Measurements from ENCODE around the gene SASH1. TPM values are rescaled to one million over a fixed set of nuclear protein-coding genes. Genes with fewer than 3 reads are reported as not detected.

The SASH1 gene
- total RNA-seq, 1 donor, result 71.7 TPM

GRCh38 chr6:148521586-148521985 is 178.9 kb downstream of the SASH1 start:
- Histone ChIP-seq H3K27ac (ENCODE audit: low read depth, low read length) (peak overlapping the region; percentile 100), H3K9me3 (ENCODE audit: low read depth, low read length) (no peaks in the 10 kb centered on the region), H3K79me2 (ENCODE audit: insufficient read depth, low read length) (peaks cover 28% of the 10 kb centered on the region), H3K4me3 (ENCODE audit: insufficient read depth, low read length) (no peak overlapping the region), H2AFZ (ENCODE audit: low read length) (no peak overlapping the region), H3K36me3 (ENCODE audit: insufficient read depth, low read length) (peaks cover 42% of the 10 kb centered on the region), H3K27me3 (ENCODE audit: insufficient read depth, low read length) (no peaks in the 10 kb centered on the region), H4K20me1 (ENCODE audit: insufficient read depth, low read length) (no peaks in the 10 kb centered on the region), H3K4me2 (ENCODE audit: insufficient read depth, low read length) (peak overlapping the region; percentile 16), H3K4me1 (ENCODE audit: insufficient read depth, low read length) (peaks cover 62% of the 10 kb centered on the region)
- no peak for TF ChIP-seq CTCF (IDR thresholded peaks at IDR 0.05; ENCODE audit: extremely low read depth, low read depth, low read length)
- no peak for DNase-seq (ENCODE audit: insufficient read length, low spot score, missing footprints)

- no peak overlapping the region for H2AFZ ChIP-seq (ENCODE audit: low read length)
- H3K9me3 ChIP-seq (ENCODE audit: low read depth, low read length), result no peaks in the 10 kb centered on the region
- TF ChIP-seq CTCF (IDR thresholded peaks at IDR 0.05; ENCODE audit: extremely low read depth, low read depth, low read length), result no peak
- no peak for DNase-seq (ENCODE audit: insufficient read length, low spot score, missing footprints)
- no peak overlapping the region for H3K4me3 ChIP-seq (ENCODE audit: insufficient read depth, low read length)
- peaks cover 37% of the 10 kb centered on the region for H3K36me3 ChIP-seq (ENCODE audit: insufficient read depth, low read length)
- peaks cover 62% of the 10 kb centered on the region for H3K4me1 ChIP-seq (ENCODE audit: insufficient read depth, low read length)
- peak overlapping the region; percentile 25 for H3K4me2 ChIP-seq (ENCODE audit: insufficient read depth, low read length)
- peaks cover 15% of the 10 kb centered on the region for H3K79me2 ChIP-seq (ENCODE audit: insufficient read depth, low read length)
- H3K27me3 ChIP-seq (ENCODE audit: insufficient read depth, low read length), result no peaks in the 10 kb centered on the region
- no peaks in the 10 kb centered on the region for H4K20me1 ChIP-seq (ENCODE audit: insufficient read depth, low read length)
- H3K27ac ChIP-seq (ENCODE audit: low read depth, low read length), result peak overlapping the region; percentile 100
Observed at GRCh38 chr6:148523048-148523447, 180.4 kb downstream of the SASH1 start.

DNA sequence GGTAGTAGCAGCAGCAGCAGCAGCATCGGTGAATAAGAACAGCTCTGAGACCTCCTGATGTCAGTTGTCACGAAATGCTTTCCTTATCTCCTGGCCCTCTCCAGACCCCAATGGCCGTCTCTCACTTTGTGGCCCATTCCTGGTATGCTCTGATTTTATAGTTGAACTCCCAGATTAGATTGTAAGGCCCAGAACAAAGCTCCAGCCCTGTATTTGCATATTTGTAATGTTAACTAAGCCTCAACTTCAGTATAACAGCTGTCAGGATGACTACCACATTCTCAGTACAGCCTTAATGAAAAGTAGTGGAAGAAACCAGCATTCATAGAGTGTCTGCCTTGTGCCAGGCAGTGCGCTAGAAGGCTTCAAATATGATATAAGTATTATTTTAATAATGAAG is 180.9 kb downstream of the SASH1 start:
- no peak overlapping the region for H3K4me3 ChIP-seq (ENCODE audit: insufficient read depth, low read length)
- peaks cover 41% of the 10 kb centered on the region for H3K36me3 ChIP-seq (ENCODE audit: insufficient read depth, low read length)
- H3K9me3 ChIP-seq (ENCODE audit: low read depth, low read length), result no peaks in the 10 kb centered on the region
- peak overlapping the region; percentile 25 for H3K4me2 ChIP-seq (ENCODE audit: insufficient read depth, low read length)
- no peaks in the 10 kb centered on the region for H4K20me1 ChIP-seq (ENCODE audit: insufficient read depth, low read length)
- H3K27me3 ChIP-seq (ENCODE audit: insufficient read depth, low read length), result no peaks in the 10 kb centered on the region
- peaks cover 15% of the 10 kb centered on the region for H3K79me2 ChIP-seq (ENCODE audit: insufficient read depth, low read length)
- H2AFZ ChIP-seq (ENCODE audit: low read length), result no peak overlapping the region
- peak overlapping the region; percentile 100 for H3K27ac ChIP-seq (ENCODE audit: low read depth, low read length)
- no peak for TF ChIP-seq CTCF (IDR thresholded peaks at IDR 0.05; ENCODE audit: extremely low read depth, low read depth, low read length)
- H3K4me1 ChIP-seq (ENCODE audit: insufficient read depth, low read length), result peaks cover 64% of the 10 kb centered on the region
- DNase-seq (ENCODE audit: insufficient read length, low spot score, missing footprints), result no peak

- H3K4me2 ChIP-seq (ENCODE audit: insufficient read depth, low read length), result peak overlapping the region; percentile 92
- H2AFZ ChIP-seq (ENCODE audit: low read length), result no peak overlapping the region
- H3K27ac ChIP-seq (ENCODE audit: low read depth, low read length), result peak overlapping the region; percentile 100
- no peak for TF ChIP-seq CTCF (IDR thresholded peaks at IDR 0.05; ENCODE audit: extremely low read depth, low read depth, low read length)
- H3K27me3 ChIP-seq (ENCODE audit: insufficient read depth, low read length), result no peaks in the 10 kb centered on the region
- peaks cover 43% of the 10 kb centered on the region for H3K36me3 ChIP-seq (ENCODE audit: insufficient read depth, low read length)
- peaks cover 71% of the 10 kb centered on the region for H3K4me1 ChIP-seq (ENCODE audit: insufficient read depth, low read length)
- peak overlapping the region; percentile 64 for H3K4me3 ChIP-seq (ENCODE audit: insufficient read depth, low read length)
- H4K20me1 ChIP-seq (ENCODE audit: insufficient read depth, low read length), result no peaks in the 10 kb centered on the region
- peaks cover 15% of the 10 kb centered on the region for H3K79me2 ChIP-seq (ENCODE audit: insufficient read depth, low read length)
- DNase-seq (ENCODE audit: insufficient read length, low spot score, missing footprints), result no peak
- no peaks in the 10 kb centered on the region for H3K9me3 ChIP-seq (ENCODE audit: low read depth, low read length)
Observed at GRCh38 chr6:148524471-148524882, 181.8 kb downstream of the SASH1 start.

All from osteoblast (primary cell).